Measurements from ENCODE around the gene HPD.

GRCh38 chr12:121843236-121843982 lies 15.2 kb downstream of the HPD start:
- TF ChIP-seq EZH2phosphoT487 (IDR thresholded peaks at IDR 0.05; ENCODE audit: borderline replicate concordance, low read depth, low read length) (no peak), CTCF (conservative IDR thresholded peaks at IDR 0.05; ENCODE audit: low read length) (no peak)
